CD14-positive monocyte (primary cell): ENCODE measurements around the gene KAT6B. TPM values are rescaled to one million over a fixed set of nuclear protein-coding genes. Genes with fewer than 3 reads are reported as not detected.

Experiments
- DNase-seq, 3 donors: peaks; one replicate each; pipeline ENCODE4 v3.0.0-alpha.2; 2011 to 2022
- H2AFZ ChIP-seq: 2 replicates; pipeline ENCODE4 v1.6.0; 2012; ENCODE audit warnings: mild to moderate bottlenecking, low read depth, low read length, inconsistent platforms; ENCODE audit not compliant: insufficient read depth, poor library complexity, severe bottlenecking
- H3K27ac ChIP-seq, 2 donors: 1 replicate in 1 of 2; 2 replicates in 1 of 2; pipeline ENCODE4 v1.5.1; 2012 to 2013; ENCODE audit warnings: low read length in 2 of 2, control low read depth in 1 of 2, inconsistent platforms in 1 of 2, low read depth in 1 of 2, mild to moderate bottlenecking in 1 of 2
- H3K27me3 ChIP-seq, 2 donors: one replicate each; pipeline versions ENCODE4 v1.6.0 to v1.6.1; 2011 to 2013; ENCODE audit warnings: low read length in 2 of 2; ENCODE audit not compliant: control insufficient read depth in 2 of 2, insufficient read depth in 2 of 2
- H3K36me3 ChIP-seq, 2 donors: replicated peaks in 1 of 2; 1 replicate in 1 of 2; 2 replicates in 1 of 2; pipeline versions ENCODE4 v1.5.1 to v1.6.1; 2012 to 2013; ENCODE audit warnings: low read length in 2 of 2, control low read depth in 1 of 2, inconsistent platforms in 1 of 2, mild to moderate bottlenecking in 1 of 2; ENCODE audit not compliant: insufficient read depth in 2 of 2, control insufficient read depth in 1 of 2
- H3K4me1 ChIP-seq, 2 donors: 1 replicate in 1 of 2; 2 replicates in 1 of 2; pipeline versions ENCODE4 v1.5.1 to v1.6.1; 2012 to 2013; ENCODE audit warnings: low read length in 2 of 2, control low read depth in 1 of 2, inconsistent platforms in 1 of 2, mild to moderate bottlenecking in 1 of 2, moderate library complexity in 1 of 2; ENCODE audit not compliant: insufficient read depth in 2 of 2, control insufficient read depth in 1 of 2
- H3K4me2 ChIP-seq: replicated peaks from 2 replicates; pipeline ENCODE3; 2012; ENCODE audit warnings: low read length, moderate library complexity, mild to moderate bottlenecking; ENCODE audit not compliant: poor library complexity, severe bottlenecking; ENCODE audit errors: extremely low read depth
- H3K4me3 ChIP-seq, 3 experiments: fragments of 200-600 bp in 1 of 3; sonication (generic) in 1 of 3; replicated peaks in 1 of 3; 1 replicate in 2 of 3; 2 replicates in 1 of 3; pipeline ENCODE4 v1.5.1; 2011 to 2013; ENCODE audit warnings: low read length in 3 of 3, mild to moderate bottlenecking in 3 of 3, control low read depth in 2 of 3, low read depth in 2 of 3, inconsistent platforms in 1 of 3, moderate library complexity in 1 of 3
- H3K79me2 ChIP-seq: 2 replicates; pipeline ENCODE4 v1.6.0; 2012; ENCODE audit warnings: mild to moderate bottlenecking, control low read depth, inconsistent platforms, low read length, moderate library complexity; ENCODE audit not compliant: insufficient read depth
- H3K9ac ChIP-seq: 2 replicates; pipeline ENCODE4 v1.6.0; 2017; ENCODE audit warnings: low read length, mild to moderate bottlenecking; ENCODE audit not compliant: insufficient read depth, poor library complexity, severe bottlenecking
- H3K9me3 ChIP-seq, 2 donors: replicated peaks in 1 of 2; 1 replicate in 1 of 2; 2 replicates in 1 of 2; pipeline versions ENCODE4 v1.5.1 to v1.6.1; 2012 to 2013; ENCODE audit warnings: low read length in 2 of 2, control low read depth in 1 of 2; ENCODE audit not compliant: control insufficient read depth in 1 of 2, insufficient read depth in 1 of 2
- H4K20me1 ChIP-seq: 2 replicates; pipeline ENCODE4 v1.6.0; 2012; ENCODE audit warnings: mild to moderate bottlenecking, low read length, control low read depth, moderate library complexity; ENCODE audit not compliant: insufficient read depth
- H3K27ac Mint-ChIP-seq, 7 donors: one replicate each; pipeline ENCODE4 v1.8.0; 2020; ENCODE audit warnings: mild to moderate bottlenecking in 7 of 7, mixed read lengths in 7 of 7, moderate library complexity in 6 of 7, inconsistent platforms in 2 of 7
- H3K27me3 Mint-ChIP-seq, 3 donors: one replicate each; pipeline ENCODE4 v1.8.0; 2021 to 2022; ENCODE audit warnings: low read depth in 3 of 3, mild to moderate bottlenecking in 3 of 3, mixed read lengths in 3 of 3, moderate library complexity in 3 of 3, inconsistent platforms in 1 of 3
- H3K36me3 Mint-ChIP-seq, 2 donors: one replicate each; pipeline ENCODE4 v1.8.0; 2020; ENCODE audit warnings: mixed read lengths in 2 of 2, inconsistent platforms in 1 of 2, mild to moderate bottlenecking in 1 of 2
- H3K4me1 Mint-ChIP-seq: one replicate; pipeline ENCODE4 v1.8.0; 2020; ENCODE audit warnings: mild to moderate bottlenecking, mixed read lengths
- H3K4me3 Mint-ChIP-seq, 2 donors: one replicate each; pipeline ENCODE4 v1.8.0; 2020; ENCODE audit warnings: mild to moderate bottlenecking in 2 of 2, mixed read lengths in 2 of 2, moderate library complexity in 1 of 2
- H3K9me3 Mint-ChIP-seq, 7 donors: one replicate each; pipeline ENCODE4 v1.8.0; 2020 to 2022; ENCODE audit warnings: mixed read lengths in 7 of 7, mild to moderate bottlenecking in 6 of 7, moderate library complexity in 6 of 7, inconsistent platforms in 2 of 7
- CTCF ChIP-seq: fragments of 200-600 bp; IDR thresholded peaks from one replicate; pipeline ENCODE4 v1.8.0; 2022; ENCODE audit warnings: antibody characterized with exemption, mild to moderate bottlenecking
- WGBS: methylation state at CpG from one replicate; pipeline ENCODE4 v1.1.5; 2013; ENCODE audit warnings: missing lambda C conversion rate; ENCODE audit not compliant: insufficient coverage; 5-methylcytosine and 5-hydroxymethylcytosine counted together
- intact Hi-C, 2 donors: fragments of 100-400 bp; cut with micrococcal nuclease; formaldehyde crosslinking; loops; one replicate each; pipeline versions ENCODE4 v1.15.0 to v1.15.1; 2023
- polyA plus RNA-seq, 3 donors: library from polyadenylated mRNA; depleted of rRNA in 1 of 3; unstranded in 2 of 3; stranded (reverse) in 1 of 3; fragments of 300-500 nt in 2 of 3; fragments of >200 nt in 1 of 3; fragmentation: Illumina TruSeq in 2 of 3; gene quantifications; 1 replicate in 2 of 3; 2 replicates in 1 of 3; pipeline ENCODE4 v1.2.3, GENCODE V29; 2012 to 2021

Gene KAT6B
- polyA plus RNA-seq, 3 donors = 3.3 to 6.4 (median 6.2) TPM

GRCh38 chr10:74926791-74927585 lies 100.6 kb downstream of the KAT6B start:
- intact Hi-C loops = no loop called here
- Histone ChIP-seq H3K27me3 (no peaks in the 10 kb centered on the region), H3K36me3 (no peaks in the 10 kb centered on the region), H3K9ac (no peak overlapping the region), H2AFZ (no peak overlapping the region), H3K79me2 (peaks cover 21% of the 10 kb centered on the region), H3K4me3 (no peak overlapping the region), H3K9me3 (no peaks in the 10 kb centered on the region), H4K20me1 (peaks cover 14% of the 10 kb centered on the region), H3K4me2 (no peak overlapping the region), H3K4me1 (peaks cover 3 to 5% of the 10 kb centered on the region in 2 donors), H3K27ac (no peak overlapping the region)
- WGBS = 100% methylated on average over 1 of the region's 4 CpGs
- no peak for DNase-seq
- peaks cover 19% of the 10 kb centered on the region for H3K4me1 Mint-ChIP-seq
- no peaks in the 10 kb centered on the region for H3K9me3 Mint-ChIP-seq
- TF ChIP-seq CTCF = no peak
- no peak overlapping the region for H3K4me3 Mint-ChIP-seq
- H3K27ac Mint-ChIP-seq = no peak overlapping the region
- no peaks in the 10 kb centered on the region for H3K36me3 Mint-ChIP-seq
- H3K27me3 Mint-ChIP-seq = no peaks in the 10 kb centered on the region

- H3K79me2 ChIP-seq = peaks cover 21% of the 10 kb centered on the region
- H3K9me3 Mint-ChIP-seq = no peaks in the 10 kb centered on the region
- no peak overlapping the region for H3K9ac ChIP-seq
- H2AFZ ChIP-seq = no peak overlapping the region
- H3K4me2 ChIP-seq = no peak overlapping the region
- no peaks in the 10 kb centered on the region for H3K27me3 ChIP-seq
- no peaks in the 10 kb centered on the region for H3K9me3 ChIP-seq
- TF ChIP-seq CTCF = no peak
- H3K36me3 ChIP-seq = no peaks in the 10 kb centered on the region
- no peak overlapping the region for H3K4me3 Mint-ChIP-seq
- H3K4me1 ChIP-seq = peaks cover 2 to 5% of the 10 kb centered on the region in 2 donors
- peaks cover 0 to 2% of the 10 kb centered on the region in 2 donors for H3K36me3 Mint-ChIP-seq
- DNase-seq = no peak
- no CpG with 5 or more reads among the region's 2 CpGs for WGBS
- H3K27ac Mint-ChIP-seq = no peak overlapping the region
- no peaks in the 10 kb centered on the region for H3K27me3 Mint-ChIP-seq
- no peak overlapping the region for H3K27ac ChIP-seq
- H3K4me3 ChIP-seq = no peak overlapping the region
- intact Hi-C loops = no loop called here
- H3K4me1 Mint-ChIP-seq = peaks cover 15% of the 10 kb centered on the region
- peaks cover 10% of the 10 kb centered on the region for H4K20me1 ChIP-seq
Measured at GRCh38 chr10:74927701-74928100, 101.3 kb downstream of the KAT6B start.
